ENCODE data around the gene NTN1. TPM values are rescaled to one million over a fixed set of nuclear protein-coding genes. Genes with fewer than 3 reads are reported as not detected.

Gene NTN1
- total RNA-seq, 1 experiment from 2014 or later: 17.7 TPM

DNA sequence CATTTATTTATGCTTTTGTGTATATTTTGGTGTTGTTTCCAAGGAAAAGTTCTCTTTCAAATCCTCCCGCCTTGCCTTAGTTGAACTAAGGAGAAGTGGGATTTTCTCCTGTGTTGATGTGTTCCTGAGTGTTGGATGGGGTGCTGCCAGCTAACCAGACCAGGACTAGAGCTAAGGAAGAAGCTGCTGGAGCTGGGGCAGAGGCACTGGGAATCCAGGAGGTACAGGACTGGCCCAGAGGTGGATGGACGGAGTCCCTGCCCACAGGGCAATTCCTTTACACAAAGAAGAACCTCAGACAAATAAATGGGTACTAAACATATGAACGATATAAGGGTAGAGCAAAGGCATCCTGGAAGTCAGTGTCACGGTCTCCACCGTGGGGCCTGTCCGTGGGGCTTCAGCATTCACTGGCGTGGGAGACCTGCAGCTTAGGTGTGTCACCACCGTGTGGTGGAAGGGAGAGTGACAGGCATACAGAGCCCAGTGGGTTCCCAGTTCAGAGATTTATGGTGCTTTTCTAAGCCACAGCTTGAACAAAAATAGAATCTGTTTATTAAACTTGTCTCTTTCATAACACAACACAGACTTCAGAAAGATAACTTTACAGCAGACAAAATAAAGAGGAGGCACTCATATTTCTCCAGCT is 270.7 kb downstream of the NTN1 start:
- BruUV-seq (replicated peaks): no TSS peak
- TF ChIP-seq EZH2 (IDR thresholded peaks at IDR 0.05; ENCODE audit: low read depth): no peak
- TF ChIP-seq, protein P1, sequence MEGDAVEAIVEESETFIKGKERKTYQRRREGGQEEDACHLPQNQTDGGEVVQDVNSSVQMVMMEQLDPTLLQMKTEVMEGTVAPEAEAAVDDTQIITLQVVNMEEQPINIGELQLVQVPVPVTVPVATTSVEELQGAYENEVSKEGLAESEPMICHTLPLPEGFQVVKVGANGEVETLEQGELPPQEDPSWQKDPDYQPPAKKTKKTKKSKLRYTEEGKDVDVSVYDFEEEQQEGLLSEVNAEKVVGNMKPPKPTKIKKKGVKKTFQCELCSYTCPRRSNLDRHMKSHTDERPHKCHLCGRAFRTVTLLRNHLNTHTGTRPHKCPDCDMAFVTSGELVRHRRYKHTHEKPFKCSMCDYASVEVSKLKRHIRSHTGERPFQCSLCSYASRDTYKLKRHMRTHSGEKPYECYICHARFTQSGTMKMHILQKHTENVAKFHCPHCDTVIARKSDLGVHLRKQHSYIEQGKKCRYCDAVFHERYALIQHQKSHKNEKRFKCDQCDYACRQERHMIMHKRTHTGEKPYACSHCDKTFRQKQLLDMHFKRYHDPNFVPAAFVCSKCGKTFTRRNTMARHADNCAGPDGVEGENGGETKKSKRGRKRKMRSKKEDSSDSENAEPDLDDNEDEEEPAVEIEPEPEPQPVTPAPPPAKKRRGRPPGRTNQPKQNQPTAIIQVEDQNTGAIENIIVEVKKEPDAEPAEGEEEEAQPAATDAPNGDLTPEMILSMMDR (conservative IDR thresholded peaks at IDR 0.05): peak; percentile 60
- ChIA-PET CTCF (interaction anchor here (0.6 to 1.1 kb wide), 2 partner anchors 30 to 300 kb away, joined by 3 read pairs; no protein-coding TSS in a partner anchor), POLR2A (ENCODE audit: unreplicated experiment) (no interaction called here)
- no peaks in the 10 kb centered on the region for H4K20me1 ChIP-seq (ENCODE audit: insufficient read depth)
- H3F3A ChIP-seq (ENCODE audit: insufficient read depth, low read depth): no peaks in the 10 kb centered on the region
- H3K4me2 ChIP-seq: no peak overlapping the region
- peak in 1 of 2 experiments; percentile 29 for DNase-seq
- no peaks in the 10 kb centered on the region for H3K9me3 ChIP-seq (ENCODE audit: insufficient read depth, low read depth)
- H3K4me1 ChIP-seq (replicated peaks; ENCODE audit: insufficient read depth): no peaks in the 10 kb centered on the region
- no peak overlapping the region for H3K4me3 ChIP-seq
- H3K9me2 ChIP-seq (ENCODE audit: insufficient read depth): no peaks in the 10 kb centered on the region
- no peak overlapping the region for H3K27ac ChIP-seq
- intact Hi-C loops (cut with micrococcal nuclease; ENCODE audit: unreplicated experiment): loop anchor here (1.0 to 2.0 kb wide), 2 partner anchors 230 to 297 kb away; no protein-coding TSS in a partner anchor
- H3K36me3 ChIP-seq (ENCODE audit: low read depth): no peaks in the 10 kb centered on the region
- no peaks in the 10 kb centered on the region for H3K79me2 ChIP-seq (ENCODE audit: low read depth)
- H2AFZ ChIP-seq: no peak overlapping the region
- no peaks in the 10 kb centered on the region for H3K27me3 ChIP-seq (ENCODE audit: insufficient read depth, low read depth)

DNA sequence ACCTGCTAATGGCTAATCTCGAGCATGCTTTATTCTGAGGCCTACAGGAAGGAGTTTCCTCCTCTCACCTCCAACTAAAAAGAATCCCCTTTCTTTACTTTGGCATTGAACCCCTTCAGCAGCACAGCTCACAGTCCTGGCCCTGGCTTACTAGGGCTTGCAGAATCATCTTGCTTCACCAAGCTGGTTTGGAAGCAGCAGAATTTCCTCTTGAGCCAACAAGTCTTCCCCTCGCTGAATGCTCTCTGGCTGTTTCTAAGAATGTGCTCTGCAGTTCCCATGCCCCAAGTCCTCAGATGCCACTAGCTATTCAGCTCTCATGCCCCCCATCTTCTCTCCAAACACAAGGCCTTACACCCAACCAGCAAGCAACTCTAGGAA is 271.2 kb downstream of the NTN1 start:
- POLR2A ChIA-PET (ENCODE audit: unreplicated experiment): no interaction called here
- no peaks in the 10 kb centered on the region for H3K27me3 ChIP-seq (ENCODE audit: insufficient read depth, low read depth)
- TF ChIP-seq EZH2 (IDR thresholded peaks at IDR 0.05; ENCODE audit: low read depth): no peak
- TF ChIP-seq, protein P1 (conservative IDR thresholded peaks at IDR 0.05): no peak
- intact Hi-C loops (cut with micrococcal nuclease; ENCODE audit: unreplicated experiment): loop anchor here (1.0 to 2.0 kb wide), 2 partner anchors 230 to 298 kb away; no protein-coding TSS in a partner anchor
- no peak overlapping the region for H3K4me3 ChIP-seq
- no TSS peak for BruUV-seq (replicated peaks)
- CTCF ChIA-PET: interaction anchor here (0.6 to 1.1 kb wide), 2 partner anchors 30 to 300 kb away, joined by 3 read pairs; no protein-coding TSS in a partner anchor
- H3F3A ChIP-seq (ENCODE audit: insufficient read depth, low read depth): no peaks in the 10 kb centered on the region
- H3K36me3 ChIP-seq (ENCODE audit: low read depth): no peaks in the 10 kb centered on the region
- H3K4me2 ChIP-seq: no peak overlapping the region
- H3K4me1 ChIP-seq (replicated peaks; ENCODE audit: insufficient read depth): no peaks in the 10 kb centered on the region
- no peak overlapping the region for H2AFZ ChIP-seq
- H3K79me2 ChIP-seq (ENCODE audit: low read depth): no peaks in the 10 kb centered on the region
- H3K9me3 ChIP-seq (ENCODE audit: insufficient read depth, low read depth): no peaks in the 10 kb centered on the region
- H3K27ac ChIP-seq: no peak overlapping the region
- H4K20me1 ChIP-seq (ENCODE audit: insufficient read depth): no peaks in the 10 kb centered on the region
- H3K9me2 ChIP-seq (ENCODE audit: insufficient read depth): no peaks in the 10 kb centered on the region
- DNase-seq: no peak

Other genes with a start within 250 kb of the NTN1 start
- not detected in 2 replicates for gene MFSD6L, start 222.1 kb upstream of the NTN1 start, total RNA-seq (2021)
- not detected in 2 replicates for gene PIK3R6, start 153.8 kb upstream of the NTN1 start, total RNA-seq (2021)
- gene PIK3R5, start 55.8 kb upstream of the NTN1 start, total RNA-seq (2021): not detected in 2 replicates

Data from PC-9 (cell line).